Measurements from ENCODE around the gene ALKBH5.
A peak's percentile ranks its signal among the peaks of the same experiment; 100 is the strongest.

Gene ALKBH5

GRCh38 chr17:18166894-18167293 is 16.7 kb upstream of the ALKBH5 start:
- Histone ChIP-seq H3K27ac (no peak overlapping the region), H3K4me1 (ENCODE audit: control insufficient read depth in 1 of 2, insufficient read depth in 1 of 2, low read depth in 1 of 2, low read length in 1 of 2) (no peaks in the 10 kb centered on the region), H3K27me3 (no peaks in the 10 kb centered on the region), H3K9me3 (no peaks in the 10 kb centered on the region), H3K36me3 (no peaks in the 10 kb centered on the region), H3K4me3 (ENCODE audit: low read depth in 1 of 2, low read length in 1 of 2) (no peak overlapping the region)
- no peak for TF ChIP-seq CTCF (IDR thresholded peaks at IDR 0.05)

- no peak for TF ChIP-seq CTCF (IDR thresholded peaks at IDR 0.05)
- Histone ChIP-seq H3K4me3 (ENCODE audit: low read depth in 1 of 2, low read length in 1 of 2) (no peak overlapping the region), H3K27ac (no peak overlapping the region), H3K27me3 (no peaks in the 10 kb centered on the region), H3K4me1 (ENCODE audit: control insufficient read depth in 1 of 2, insufficient read depth in 1 of 2, low read depth in 1 of 2, low read length in 1 of 2) (no peaks in the 10 kb centered on the region), H3K9me3 (no peaks in the 10 kb centered on the region), H3K36me3 (no peaks in the 10 kb centered on the region)
These were observed 16.2 kb upstream of the ALKBH5 start for GRCh38 chr17:18167421-18167820.

- H3K9me3 ChIP-seq, result no peaks in the 10 kb centered on the region
- no peak for TF ChIP-seq CTCF (IDR thresholded peaks at IDR 0.05)
- H3K27me3 ChIP-seq, result no peaks in the 10 kb centered on the region
- H3K4me1 ChIP-seq (ENCODE audit: control insufficient read depth in 1 of 2, insufficient read depth in 1 of 2, low read depth in 1 of 2, low read length in 1 of 2), result peaks cover 6 to 10% of the 10 kb centered on the region in 2 experiments
- no peaks in the 10 kb centered on the region for H3K36me3 ChIP-seq
- H3K27ac ChIP-seq, result no peak overlapping the region
- H3K4me3 ChIP-seq (ENCODE audit: low read depth in 1 of 2, low read length in 1 of 2), result no peak overlapping the region
These were observed 10.9 kb upstream of the ALKBH5 start for GRCh38 chr17:18172531-18173278.

- H3K4me3 ChIP-seq (ENCODE audit: low read depth in 1 of 2, low read length in 1 of 2), result no peak overlapping the region
- no peak for TF ChIP-seq CTCF (IDR thresholded peaks at IDR 0.05)
- no peaks in the 10 kb centered on the region for H3K27me3 ChIP-seq
- no peaks in the 10 kb centered on the region for H3K9me3 ChIP-seq
- peaks cover 6 to 10% of the 10 kb centered on the region in 2 experiments for H3K4me1 ChIP-seq (ENCODE audit: control insufficient read depth in 1 of 2, insufficient read depth in 1 of 2, low read depth in 1 of 2, low read length in 1 of 2)
- no peaks in the 10 kb centered on the region for H3K36me3 ChIP-seq
- no peak overlapping the region for H3K27ac ChIP-seq
These were observed 9.9 kb upstream of the ALKBH5 start for GRCh38 chr17:18173740-18174139.

- Histone ChIP-seq H3K4me3 (ENCODE audit: low read depth in 1 of 2, low read length in 1 of 2) (no peak overlapping the region), H3K9me3 (no peaks in the 10 kb centered on the region), H3K36me3 (no peaks in the 10 kb centered on the region), H3K4me1 (ENCODE audit: control insufficient read depth in 1 of 2, insufficient read depth in 1 of 2, low read depth in 1 of 2, low read length in 1 of 2) (peaks cover 6 to 10% of the 10 kb centered on the region in 2 experiments), H3K27ac (peak overlapping the region; percentile 60), H3K27me3 (no peaks in the 10 kb centered on the region)
- no peak for TF ChIP-seq CTCF (IDR thresholded peaks at IDR 0.05)
These were observed 7.5 kb upstream of the ALKBH5 start for GRCh38 chr17:18176176-18176575.
